Peyer's patch (tissue), 4 donors: ENCODE results near the gene KLRC4.
"Not testable (repeated sequence)": the region's sequence is repeated elsewhere in the genome, so short reads cannot be mapped to it uniquely, and the experiment has no call there.

Experiments used
- POLR2A ChIP-seq, 2 donors: fragments of 450-650 bp; IDR thresholded peaks; one replicate each; pipeline ENCODE4 v1.5.1; 2017; ENCODE audit warnings: antibody characterized with exemption in 2 of 2, mild to moderate bottlenecking in 2 of 2, moderate library complexity in 2 of 2
- TF ChIP-seq, protein P1 (sequence below), 6 experiments: fragments of 450-650 bp in 4 of 6; fragments of 200-600 bp in 2 of 6; sonication (generic) in 1 of 6; IDR thresholded peaks; one replicate each; pipeline ENCODE4 v1.5.1; 2017 to 2019; ENCODE audit warnings: antibody characterized with exemption in 6 of 6, mild to moderate bottlenecking in 3 of 6, moderate library complexity in 1 of 6

DNA sequence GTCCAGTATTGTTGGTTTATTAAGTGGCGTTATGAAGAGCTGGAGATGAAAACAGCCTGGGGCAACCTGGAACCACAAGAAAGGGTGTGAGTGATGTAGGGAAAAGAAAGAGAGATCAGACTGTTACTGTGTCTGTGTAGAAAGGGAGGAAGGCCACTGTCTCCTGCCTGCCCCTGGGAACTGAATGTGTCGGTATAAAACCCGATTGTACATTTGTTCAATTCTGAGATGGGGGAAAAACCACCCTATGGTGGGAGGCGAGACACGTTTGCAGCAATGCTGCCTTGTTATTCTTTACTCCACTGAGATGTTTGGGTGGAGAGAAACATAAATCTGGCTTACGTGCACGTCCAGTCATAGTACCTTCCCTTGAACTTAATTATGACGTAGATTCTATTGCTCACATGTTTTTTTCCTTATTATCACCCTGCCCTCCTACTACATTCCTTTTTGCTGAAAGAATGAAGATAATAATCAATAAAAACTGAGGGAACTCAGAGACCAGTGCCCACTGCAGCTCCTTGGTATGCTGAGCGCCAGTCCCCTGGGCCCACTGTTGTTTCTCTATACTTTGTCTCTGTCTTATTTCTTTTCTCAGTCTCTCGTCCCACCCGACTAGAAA lies 14.9 kb downstream of the KLRC4 start:
- not testable (repeated sequence) for TF ChIP-seq POLR2A (IDR thresholded peaks at IDR 0.05)
- TF ChIP-seq, protein P1, sequence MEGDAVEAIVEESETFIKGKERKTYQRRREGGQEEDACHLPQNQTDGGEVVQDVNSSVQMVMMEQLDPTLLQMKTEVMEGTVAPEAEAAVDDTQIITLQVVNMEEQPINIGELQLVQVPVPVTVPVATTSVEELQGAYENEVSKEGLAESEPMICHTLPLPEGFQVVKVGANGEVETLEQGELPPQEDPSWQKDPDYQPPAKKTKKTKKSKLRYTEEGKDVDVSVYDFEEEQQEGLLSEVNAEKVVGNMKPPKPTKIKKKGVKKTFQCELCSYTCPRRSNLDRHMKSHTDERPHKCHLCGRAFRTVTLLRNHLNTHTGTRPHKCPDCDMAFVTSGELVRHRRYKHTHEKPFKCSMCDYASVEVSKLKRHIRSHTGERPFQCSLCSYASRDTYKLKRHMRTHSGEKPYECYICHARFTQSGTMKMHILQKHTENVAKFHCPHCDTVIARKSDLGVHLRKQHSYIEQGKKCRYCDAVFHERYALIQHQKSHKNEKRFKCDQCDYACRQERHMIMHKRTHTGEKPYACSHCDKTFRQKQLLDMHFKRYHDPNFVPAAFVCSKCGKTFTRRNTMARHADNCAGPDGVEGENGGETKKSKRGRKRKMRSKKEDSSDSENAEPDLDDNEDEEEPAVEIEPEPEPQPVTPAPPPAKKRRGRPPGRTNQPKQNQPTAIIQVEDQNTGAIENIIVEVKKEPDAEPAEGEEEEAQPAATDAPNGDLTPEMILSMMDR (IDR thresholded peaks at IDR 0.05): not testable (repeated sequence)
